Ectodermal cell (in vitro differentiated cells): ENCODE results near the gene SLAIN2.

Source experiments
- H3K27ac ChIP-seq: 2 replicates; pipeline ENCODE4 v1.7.0; 2013; ENCODE audit warnings: mild to moderate bottlenecking, low read depth, low read length; ENCODE audit not compliant: insufficient read depth, poor library complexity, severe bottlenecking
- H3K27me3 ChIP-seq: 2 replicates; pipeline ENCODE4 v1.7.0; 2013; ENCODE audit warnings: mild to moderate bottlenecking, low read length; ENCODE audit not compliant: insufficient read depth, control insufficient read depth, poor library complexity, severe bottlenecking
- H3K36me3 ChIP-seq: one replicate; pipeline ENCODE4 v1.7.0; 2013; ENCODE audit warnings: low read length; ENCODE audit not compliant: control insufficient read depth, insufficient read depth
- H3K4me1 ChIP-seq: one replicate; pipeline ENCODE4 v1.7.0; 2013; ENCODE audit warnings: low read length; ENCODE audit not compliant: control insufficient read depth, insufficient read depth
- H3K4me3 ChIP-seq: 2 replicates; pipeline ENCODE4 v1.7.0; 2013; ENCODE audit warnings: low read depth, low read length, control low read depth; ENCODE audit not compliant: insufficient read depth
- H3K9me3 ChIP-seq: 2 replicates; pipeline ENCODE4 v1.7.0; 2013; ENCODE audit warnings: mild to moderate bottlenecking, low read length, moderate library complexity; ENCODE audit not compliant: control insufficient read depth
- WGBS, 2 experiments: methylation state at CpG; one replicate each; pipeline ENCODE4 v1.1.7; 2013; ENCODE audit warnings: missing lambda C conversion rate in 2 of 2; 5-methylcytosine and 5-hydroxymethylcytosine counted together

The SLAIN2 gene

DNA sequence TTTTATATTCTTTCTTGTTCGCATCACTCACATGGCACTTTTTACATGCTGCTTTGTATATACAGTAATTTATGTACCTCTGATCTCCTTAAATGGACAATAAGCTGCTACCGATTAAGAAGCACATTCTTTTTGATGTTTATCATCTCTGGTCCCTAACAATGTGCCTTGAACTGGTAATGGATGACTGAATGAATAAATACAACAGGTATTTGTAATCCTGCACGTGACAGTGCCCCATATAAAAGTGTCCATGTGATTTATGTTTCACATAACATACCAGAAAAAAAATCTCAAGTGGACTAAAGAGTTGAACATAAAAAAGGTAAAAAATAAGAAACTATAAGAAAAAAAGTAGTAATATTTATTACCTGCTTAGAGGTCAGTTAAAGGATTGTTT, 7.7 kb upstream of the SLAIN2 start:
- WGBS, 2 experiments = 100% methylated on average over 1 to 2 of the region's 3 CpGs
- Histone ChIP-seq H3K36me3 (no peaks in the 10 kb centered on the region), H3K27me3 (no peaks in the 10 kb centered on the region), H3K4me1 (no peaks in the 10 kb centered on the region), H3K27ac (no peak overlapping the region), H3K4me3 (no peak overlapping the region), H3K9me3 (no peaks in the 10 kb centered on the region)

DNA sequence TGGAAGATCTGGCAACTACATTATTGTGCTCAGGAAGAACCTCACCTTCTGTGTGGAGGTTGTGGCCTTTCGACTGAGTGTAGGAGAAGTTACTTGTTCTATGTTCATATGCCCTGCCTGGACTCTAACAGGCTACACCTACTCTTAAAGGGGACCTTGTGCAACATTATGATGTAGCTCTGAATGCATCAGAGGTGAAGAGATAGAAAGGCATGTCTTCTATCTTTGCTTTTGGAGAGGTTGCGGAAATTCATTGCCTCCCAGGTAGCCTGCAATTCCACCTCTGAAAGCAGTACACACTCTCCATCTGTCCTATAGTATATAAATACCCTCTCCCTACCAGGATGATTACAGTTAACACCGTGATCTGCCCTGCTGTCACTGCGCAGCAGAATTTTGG, 7.1 kb upstream of the SLAIN2 start:
- Histone ChIP-seq H3K9me3 (no peaks in the 10 kb centered on the region), H3K4me1 (no peaks in the 10 kb centered on the region), H3K36me3 (no peaks in the 10 kb centered on the region), H3K27ac (no peak overlapping the region), H3K4me3 (no peak overlapping the region), H3K27me3 (no peaks in the 10 kb centered on the region)
- WGBS, 2 experiments = 95 to 98% methylated on average over 4 of the region's 4 CpGs

DNA sequence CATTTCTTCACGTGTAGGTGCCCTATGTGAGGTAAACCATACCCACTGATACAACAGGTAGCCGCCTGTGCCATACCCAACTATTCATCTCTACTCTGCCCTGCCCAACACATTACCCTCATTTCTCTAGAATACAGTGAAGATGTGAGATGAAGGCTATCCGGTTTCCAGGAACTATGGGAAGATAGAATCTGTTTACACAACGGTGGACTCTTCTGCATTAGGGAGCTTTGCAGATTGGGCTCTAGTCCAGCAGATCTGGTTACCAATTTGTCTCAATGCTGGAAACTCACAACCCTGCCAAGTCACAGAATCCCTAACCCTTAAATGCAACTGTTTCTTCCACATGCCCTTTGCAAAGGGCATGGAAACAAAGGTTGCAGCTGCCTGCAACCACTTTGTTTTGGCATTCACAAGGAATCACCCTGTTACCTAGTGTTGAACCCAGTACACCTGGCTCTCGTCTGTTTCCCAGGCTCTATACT, 6.4 kb upstream of the SLAIN2 start:
- WGBS, 2 experiments = 90 to 95% methylated on average over 5 of the region's 5 CpGs

GRCh38 chr4:48336146-48336870, 5.0 kb upstream of the SLAIN2 start:
- H3K4me3 ChIP-seq = no peak overlapping the region
- WGBS, 2 experiments = 90 to 94% methylated on average over 2 to 3 of the region's 3 CpGs
- no peak overlapping the region for H3K27ac ChIP-seq

More for the DNA sequence above, 6.4 kb upstream of the SLAIN2 start:
- Histone ChIP-seq H3K9me3 (no peaks in the 10 kb centered on the region), H3K27me3 (no peaks in the 10 kb centered on the region), H3K4me1 (no peaks in the 10 kb centered on the region), H3K4me3 (no peak overlapping the region), H3K27ac (no peak overlapping the region), H3K36me3 (no peaks in the 10 kb centered on the region)

GRCh38 chr4:48337731-48338130, 3.6 kb upstream of the SLAIN2 start:
- no peak overlapping the region for H3K27ac ChIP-seq
- no peak overlapping the region for H3K4me3 ChIP-seq
- no peaks in the 10 kb centered on the region for H3K36me3 ChIP-seq
- no peaks in the 10 kb centered on the region for H3K4me1 ChIP-seq
- H3K9me3 ChIP-seq = no peaks in the 10 kb centered on the region
- no peaks in the 10 kb centered on the region for H3K27me3 ChIP-seq

More at GRCh38 chr4:48336146-48336870, 5.0 kb upstream of the SLAIN2 start:
- Histone ChIP-seq H3K9me3 (no peaks in the 10 kb centered on the region), H3K4me1 (no peaks in the 10 kb centered on the region), H3K36me3 (no peaks in the 10 kb centered on the region), H3K27me3 (no peaks in the 10 kb centered on the region)

DNA sequence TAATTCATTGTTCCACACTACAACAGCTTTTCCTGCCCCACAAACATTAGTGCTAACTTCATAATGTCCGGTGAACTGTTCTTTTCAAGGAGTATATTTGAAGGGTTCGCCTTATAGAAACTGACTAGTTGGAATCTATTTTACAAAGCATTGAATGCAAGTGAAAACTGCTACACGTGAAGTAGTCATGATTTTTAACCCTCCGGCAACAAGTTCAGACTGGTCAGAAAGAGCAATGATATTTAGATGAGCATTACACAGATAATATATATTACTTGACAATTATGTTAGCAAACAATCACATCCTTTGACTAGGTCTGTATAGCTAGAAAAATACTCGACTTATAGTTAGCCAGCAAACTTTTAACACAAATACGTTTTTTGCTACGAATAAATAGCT, 1.7 kb upstream of the SLAIN2 start:
- 82 to 87% methylated on average over 7 of the region's 7 CpGs for WGBS, 2 experiments
- H3K9me3 ChIP-seq = no peaks in the 10 kb centered on the region
- no peak overlapping the region for H3K4me3 ChIP-seq
- no peaks in the 10 kb centered on the region for H3K27me3 ChIP-seq
- no peaks in the 10 kb centered on the region for H3K36me3 ChIP-seq
- peaks cover 14% of the 10 kb centered on the region for H3K4me1 ChIP-seq
- H3K27ac ChIP-seq = no peak overlapping the region

DNA sequence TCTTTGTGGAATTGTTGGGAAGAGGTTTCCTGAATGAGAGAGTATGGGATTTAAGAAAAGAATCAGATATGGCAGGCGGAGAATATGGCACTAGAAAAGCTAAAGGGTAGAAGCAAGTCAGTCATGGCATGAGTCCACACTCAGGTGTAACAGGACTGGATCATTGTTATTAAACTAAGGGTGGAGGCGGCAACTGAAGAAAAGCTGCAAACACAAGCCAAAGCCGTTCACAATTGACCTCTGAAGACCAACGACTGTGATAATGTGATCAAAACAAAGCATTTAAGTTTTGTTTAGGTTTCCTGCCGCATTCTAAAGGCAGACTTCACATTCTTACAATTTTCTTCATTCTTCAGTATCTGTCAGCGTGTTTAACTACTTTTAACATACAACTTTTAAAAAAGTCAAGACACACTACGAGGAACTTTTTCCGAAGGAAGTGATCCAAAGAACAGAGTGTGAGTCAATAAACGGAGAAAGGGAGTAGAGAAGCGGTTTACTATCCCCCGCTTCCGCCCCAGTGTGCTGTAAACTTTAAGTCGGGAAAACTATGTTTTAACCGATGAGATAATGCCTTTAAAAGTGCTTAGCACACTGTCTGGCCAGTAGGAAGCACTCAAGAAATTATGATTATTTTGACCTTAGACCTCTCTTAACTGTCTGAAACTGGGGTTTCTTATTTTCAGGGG, 909 bp upstream of the SLAIN2 start:
- no peaks in the 10 kb centered on the region for H3K36me3 ChIP-seq
- 7% methylated on average over 14 of the region's 14 CpGs for WGBS, 2 experiments
- no peaks in the 10 kb centered on the region for H3K27me3 ChIP-seq
- H3K4me1 ChIP-seq = peaks cover 21% of the 10 kb centered on the region
- peak overlapping the region; percentile 66 for H3K27ac ChIP-seq
- peak overlapping the region; percentile 85 for H3K4me3 ChIP-seq
- no peaks in the 10 kb centered on the region for H3K9me3 ChIP-seq

DNA sequence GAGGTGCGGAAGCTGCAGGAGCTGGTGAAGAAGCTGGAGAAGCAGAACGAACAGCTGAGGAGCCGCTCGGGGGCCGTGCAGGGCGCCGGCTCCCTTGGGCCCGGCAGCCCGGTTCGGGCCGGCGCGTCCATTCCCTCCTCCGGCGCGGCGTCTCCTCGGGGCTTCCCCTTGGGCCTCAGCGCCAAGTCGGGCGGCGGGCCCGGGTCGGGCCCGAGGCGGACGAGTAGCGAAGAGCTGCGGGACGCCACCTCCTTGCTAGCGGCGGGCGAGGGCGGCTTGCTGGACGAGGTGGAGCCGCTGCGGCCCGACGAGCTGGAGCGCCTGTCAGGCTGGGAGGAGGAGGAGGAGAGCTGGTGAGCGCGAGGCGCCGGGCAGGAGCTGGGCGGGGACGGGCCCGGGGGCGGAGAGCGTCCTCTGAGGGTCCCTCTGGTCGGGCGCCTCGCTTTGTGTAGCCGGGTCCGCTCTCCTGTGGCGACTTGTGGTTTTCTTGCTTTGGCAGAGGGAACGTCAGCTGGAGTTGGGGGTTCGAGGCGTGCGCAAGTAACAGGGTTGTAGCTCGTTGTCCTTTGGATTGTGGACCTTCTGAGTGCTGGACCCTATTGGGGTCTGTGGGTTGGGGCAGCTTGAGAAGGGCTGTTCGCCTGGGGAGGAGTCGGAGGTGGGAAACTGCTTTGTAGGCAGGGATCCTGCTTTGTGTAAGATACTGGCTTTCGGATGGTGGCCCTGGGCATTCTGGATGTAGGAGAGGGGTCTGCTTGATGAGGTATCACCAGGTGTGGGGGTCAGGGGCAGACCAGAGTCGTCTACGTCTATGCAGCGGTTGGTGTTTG, 662 bp downstream of the SLAIN2 start:
- Histone ChIP-seq H3K27me3 (no peaks in the 10 kb centered on the region), H3K4me1 (peaks cover 21% of the 10 kb centered on the region), H3K36me3 (no peaks in the 10 kb centered on the region), H3K4me3 (peak overlapping the region; percentile 85), H3K9me3 (no peaks in the 10 kb centered on the region), H3K27ac (peak overlapping the region; percentile 88)
- WGBS, 2 experiments = 0 to 1% methylated on average over 66 of the region's 66 CpGs

- Histone ChIP-seq H3K27ac (peak overlapping the region; percentile 88), H3K9me3 (no peaks in the 10 kb centered on the region), H3K36me3 (no peaks in the 10 kb centered on the region)
Measured at GRCh38 chr4:48342606-48342880, 1.2 kb downstream of the SLAIN2 start.

DNA sequence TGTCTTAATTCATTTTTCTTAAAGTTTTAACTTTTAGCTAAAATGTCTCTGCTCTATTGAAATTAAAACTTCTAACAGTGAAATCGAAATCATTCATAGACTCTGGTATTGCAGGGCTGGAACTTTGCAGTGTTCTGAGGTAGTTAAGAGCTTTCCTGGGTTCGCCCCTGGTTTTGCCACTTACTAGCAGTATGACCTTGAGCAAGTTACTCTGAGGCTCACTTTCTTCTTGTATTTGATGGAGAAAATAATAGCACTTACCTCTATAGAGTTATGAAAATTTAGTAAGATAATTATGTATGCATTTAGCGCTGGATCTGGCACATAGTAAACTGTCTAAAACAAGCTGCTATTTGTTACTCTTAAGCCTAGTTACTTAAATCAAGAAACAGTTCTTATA, 1.7 kb downstream of the SLAIN2 start:
- Histone ChIP-seq H3K9me3 (no peaks in the 10 kb centered on the region), H3K4me3 (peak overlapping the region; percentile 85), H3K4me1 (peaks cover 21% of the 10 kb centered on the region), H3K36me3 (no peaks in the 10 kb centered on the region), H3K27me3 (no peaks in the 10 kb centered on the region), H3K27ac (no peak overlapping the region)
- WGBS, 2 experiments = 71 to 78% methylated on average over 3 of the region's 3 CpGs

More at GRCh38 chr4:48342606-48342880, 1.2 kb downstream of the SLAIN2 start:
- H3K4me1 ChIP-seq = peaks cover 21% of the 10 kb centered on the region
- H3K27me3 ChIP-seq = no peaks in the 10 kb centered on the region
- 5 to 6% methylated on average over 5 of the region's 5 CpGs for WGBS, 2 experiments
- H3K4me3 ChIP-seq = peak overlapping the region; percentile 85
